Inflammatory macrophage (primary cell): ENCODE results near the gene ATP6V0D1.

Experiments used
- DNase-seq, 2 donors: peaks; one replicate each; pipeline ENCODE4 v3.0.0-alpha.2; 2020 to 2022

ATP6V0D1 gene

DNA sequence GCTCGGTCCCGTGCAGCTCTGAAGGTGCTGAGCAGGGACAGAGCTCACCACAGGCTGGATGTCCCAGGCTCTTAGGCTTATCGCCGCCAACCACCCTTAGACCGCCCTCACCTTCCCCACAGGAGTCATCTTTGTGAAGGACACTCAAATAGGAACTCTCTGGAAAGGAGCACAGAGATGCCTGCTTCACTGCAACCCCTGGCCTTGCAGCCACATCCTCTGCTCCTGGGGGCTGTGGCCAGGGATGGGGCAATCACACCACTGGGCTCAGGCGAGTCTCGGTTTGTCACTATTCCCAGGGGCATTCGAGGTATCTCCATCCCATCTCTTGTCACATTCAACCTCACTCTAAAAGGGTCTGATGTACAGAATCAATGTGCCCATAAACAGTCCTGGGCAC, 75.6 kb downstream of the ATP6V0D1 start:
- no peak for DNase-seq

DNA sequence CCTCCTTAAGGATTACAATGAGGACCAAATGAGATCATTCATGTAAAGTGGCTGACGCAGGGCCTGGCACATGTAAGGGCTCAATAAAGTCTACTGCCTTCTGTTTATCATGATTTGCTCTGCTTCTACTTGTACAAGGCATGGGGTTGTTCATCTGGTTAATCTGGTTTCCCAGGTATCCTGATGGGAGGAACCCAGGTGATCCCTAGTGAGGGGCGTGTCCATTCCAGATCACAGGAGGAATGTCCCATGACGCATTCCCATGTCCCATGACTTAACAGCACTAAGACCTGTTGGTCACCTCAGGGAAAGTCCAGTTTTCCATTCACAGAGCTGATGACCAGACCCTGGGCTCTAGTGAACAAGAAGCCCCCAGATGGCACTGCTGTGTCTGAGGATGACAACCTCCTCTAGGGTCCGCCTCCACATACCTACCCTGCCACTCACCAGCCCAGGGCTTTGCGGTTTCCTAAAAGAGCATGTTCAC, 76.2 kb downstream of the ATP6V0D1 start:
- no peak for DNase-seq

DNA sequence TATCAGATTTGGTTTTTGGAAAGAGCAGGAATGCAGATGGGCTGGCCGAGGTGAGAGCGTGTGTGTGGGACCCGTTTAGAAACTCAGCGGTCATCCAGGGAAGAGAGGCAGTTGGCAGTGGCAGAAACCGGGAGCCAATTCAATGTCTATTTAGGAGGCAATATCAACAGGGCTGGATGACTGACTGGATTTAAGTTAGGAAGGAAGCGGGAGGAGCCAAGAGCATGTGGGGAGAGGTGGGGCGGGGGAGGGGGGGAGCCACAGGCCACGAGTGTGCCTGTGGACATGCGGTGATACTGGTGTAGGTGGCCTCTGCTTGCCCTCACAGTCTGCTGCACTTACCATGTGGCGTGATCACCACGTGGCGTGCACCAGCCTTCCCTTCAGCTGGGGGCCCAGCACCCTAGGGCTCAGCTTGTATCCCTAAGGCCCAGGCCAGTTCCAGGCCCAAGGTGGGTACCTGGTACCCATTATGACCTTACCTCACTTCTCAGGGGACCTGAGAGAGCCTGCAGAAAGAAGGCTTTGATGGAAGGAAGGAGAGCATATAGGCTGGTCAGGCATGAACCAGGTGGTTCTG, 76.9 kb downstream of the ATP6V0D1 start:
- DNase-seq = no peak

DNA sequence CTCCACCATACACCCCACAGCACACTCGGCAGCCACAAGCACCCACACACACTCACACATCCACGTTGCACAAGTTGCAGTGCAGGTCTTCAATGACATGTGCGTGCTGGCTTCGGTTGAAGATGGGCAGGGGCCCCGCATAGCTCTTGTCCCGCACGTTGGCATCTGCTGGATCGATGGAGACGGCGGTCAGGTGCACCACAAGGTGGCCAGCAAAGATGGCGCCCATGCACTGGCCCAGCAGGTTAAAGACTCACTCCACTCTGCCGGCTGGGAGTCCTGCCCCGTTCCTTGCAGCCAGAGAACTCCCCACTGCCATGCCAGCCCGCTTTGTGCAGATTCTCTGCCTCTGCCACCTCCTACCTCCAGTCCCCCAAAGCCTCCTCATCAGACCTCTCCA, 80.1 kb downstream of the ATP6V0D1 start:
- no peak for DNase-seq

DNA sequence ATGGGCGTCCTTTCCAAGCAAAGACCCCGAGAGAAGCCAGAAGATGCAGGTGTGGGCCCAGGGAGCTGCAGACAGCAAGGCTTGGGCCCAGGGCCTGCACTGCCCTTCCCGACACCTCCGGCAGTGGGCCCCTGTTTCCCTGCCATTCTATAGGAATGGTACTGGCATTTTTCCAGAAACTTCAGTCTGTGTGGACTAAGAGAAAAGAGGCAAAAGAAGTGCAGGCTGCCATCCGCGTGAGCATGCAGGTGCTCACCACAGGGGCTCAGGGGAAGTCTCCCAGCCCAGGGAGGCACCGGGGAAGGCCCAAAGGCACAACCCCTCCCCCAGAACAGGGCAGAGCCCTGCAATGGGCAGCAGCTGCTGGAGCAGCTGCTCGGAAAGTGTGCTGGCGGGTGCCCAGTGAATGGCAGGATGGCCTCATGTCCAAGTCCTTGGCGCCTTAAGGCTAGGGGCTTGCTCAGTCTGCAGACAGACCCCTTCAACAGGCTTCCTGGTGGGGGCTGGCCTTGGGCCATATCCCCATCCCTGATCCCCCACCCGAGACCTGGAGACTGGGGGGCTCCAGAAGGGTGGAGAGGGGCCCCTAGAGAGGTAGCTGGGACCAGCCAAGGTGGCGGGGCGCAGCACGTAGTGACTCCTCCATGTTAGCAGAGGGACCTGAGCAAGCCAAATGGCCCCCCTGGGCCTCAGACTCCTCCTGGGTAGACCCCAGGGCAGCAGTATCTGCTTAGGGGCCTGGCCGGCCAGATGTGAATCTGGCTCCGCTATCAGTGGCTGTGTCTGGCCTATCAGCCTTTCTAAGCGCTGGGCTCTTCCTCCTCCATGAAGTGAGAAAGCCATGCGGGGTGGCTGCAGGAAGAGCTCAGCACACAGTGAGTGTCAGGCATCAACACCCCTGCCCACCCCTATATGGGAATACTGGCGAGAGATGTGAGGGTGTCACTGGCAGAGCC, 80.9 kb downstream of the ATP6V0D1 start:
- no peak for DNase-seq

DNA sequence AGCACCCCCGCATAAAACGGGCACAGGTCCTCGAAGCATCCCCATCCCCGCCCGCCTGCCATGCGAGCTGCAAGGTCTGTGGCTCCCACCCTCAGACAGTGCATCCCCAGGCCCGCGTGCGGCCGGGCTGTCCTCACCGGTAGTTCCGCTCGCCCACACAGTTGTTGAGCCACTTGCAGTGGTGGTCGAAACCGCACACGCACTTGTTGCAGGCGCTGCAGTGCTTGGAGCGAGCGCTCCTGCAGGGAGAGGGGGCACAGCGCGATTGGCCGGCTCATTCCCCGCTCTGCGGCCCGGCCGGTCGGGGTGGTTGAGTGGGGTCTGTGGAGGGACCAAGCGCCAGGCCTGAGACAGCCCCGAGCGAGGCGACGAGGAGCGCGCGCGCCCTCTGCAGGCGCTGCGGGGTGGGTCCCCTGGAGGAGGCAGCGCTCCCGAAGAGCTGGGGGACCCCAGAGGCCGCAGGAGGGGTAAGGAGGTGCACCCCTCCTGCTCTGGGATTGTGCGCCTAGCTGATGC, 81.7 kb downstream of the ATP6V0D1 start:
- DNase-seq = peak; percentile 41 to 60

DNA sequence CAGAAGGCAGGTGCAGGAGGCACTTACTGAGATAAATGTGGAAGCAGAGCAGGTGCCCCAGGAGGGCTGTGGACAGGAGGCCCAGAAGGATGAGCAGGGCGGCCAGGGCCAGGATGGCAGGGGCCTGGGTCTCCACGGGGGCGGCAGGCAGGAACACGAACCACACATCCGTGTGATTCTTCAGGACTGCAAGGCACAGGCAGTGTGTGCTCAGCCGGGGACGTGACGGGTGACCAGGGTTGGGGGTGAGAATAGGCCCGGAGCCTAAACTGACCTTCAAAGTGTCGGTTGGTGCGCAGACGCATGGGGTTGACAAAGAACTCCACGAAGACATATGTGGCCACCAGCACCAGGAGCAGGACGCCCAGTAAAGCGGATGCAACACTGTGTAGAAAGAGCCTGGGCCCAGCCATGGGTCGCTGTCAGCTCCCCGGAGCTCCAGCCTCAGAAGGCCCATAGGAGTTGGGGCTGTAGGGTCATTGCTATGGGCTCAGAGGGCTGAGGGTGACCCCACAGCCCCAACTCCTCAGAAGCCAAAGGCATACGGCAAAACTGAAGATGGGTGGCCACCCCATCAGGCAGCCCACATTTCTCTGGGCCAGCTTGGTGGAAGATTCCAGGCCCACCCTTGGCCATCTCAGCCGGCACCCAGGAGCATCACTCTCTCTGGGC, 82.3 kb downstream of the ATP6V0D1 start:
- no peak for DNase-seq

DNA sequence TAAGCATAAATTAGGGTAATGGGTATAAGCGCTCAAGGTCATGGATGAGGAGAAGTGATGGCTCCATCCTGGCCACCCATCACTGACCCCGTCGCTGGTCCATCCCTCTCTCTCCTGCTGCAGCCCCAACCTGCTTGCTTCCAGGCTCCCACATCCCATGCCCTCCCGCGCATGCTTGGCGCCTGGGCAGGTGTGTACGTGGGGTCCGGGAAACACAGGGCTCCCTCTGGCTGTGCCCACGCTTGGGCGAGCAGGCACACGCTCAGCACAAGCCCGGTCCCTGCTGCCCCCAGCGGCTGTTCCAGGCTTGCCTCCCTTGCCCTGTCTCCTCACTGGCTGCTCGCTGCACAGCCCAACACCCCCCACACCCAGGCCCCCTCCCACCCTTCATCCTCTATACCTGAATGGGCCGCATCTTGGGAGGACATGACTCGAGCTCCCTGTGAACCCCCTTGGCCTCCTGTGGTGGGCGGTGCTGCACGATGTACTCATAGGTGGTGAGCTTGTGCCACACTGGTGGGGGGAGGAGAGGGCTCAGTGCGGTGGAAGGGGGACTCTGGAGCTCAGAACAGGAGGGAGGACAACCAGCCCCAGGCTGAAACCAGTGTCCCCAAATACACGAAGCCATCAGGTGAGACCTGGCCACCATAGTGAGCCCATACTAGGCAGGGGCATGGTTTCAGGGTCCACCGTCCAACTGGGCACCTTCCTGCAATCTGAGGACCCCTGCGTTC, 83.0 kb downstream of the ATP6V0D1 start:
- no peak for DNase-seq

DNA sequence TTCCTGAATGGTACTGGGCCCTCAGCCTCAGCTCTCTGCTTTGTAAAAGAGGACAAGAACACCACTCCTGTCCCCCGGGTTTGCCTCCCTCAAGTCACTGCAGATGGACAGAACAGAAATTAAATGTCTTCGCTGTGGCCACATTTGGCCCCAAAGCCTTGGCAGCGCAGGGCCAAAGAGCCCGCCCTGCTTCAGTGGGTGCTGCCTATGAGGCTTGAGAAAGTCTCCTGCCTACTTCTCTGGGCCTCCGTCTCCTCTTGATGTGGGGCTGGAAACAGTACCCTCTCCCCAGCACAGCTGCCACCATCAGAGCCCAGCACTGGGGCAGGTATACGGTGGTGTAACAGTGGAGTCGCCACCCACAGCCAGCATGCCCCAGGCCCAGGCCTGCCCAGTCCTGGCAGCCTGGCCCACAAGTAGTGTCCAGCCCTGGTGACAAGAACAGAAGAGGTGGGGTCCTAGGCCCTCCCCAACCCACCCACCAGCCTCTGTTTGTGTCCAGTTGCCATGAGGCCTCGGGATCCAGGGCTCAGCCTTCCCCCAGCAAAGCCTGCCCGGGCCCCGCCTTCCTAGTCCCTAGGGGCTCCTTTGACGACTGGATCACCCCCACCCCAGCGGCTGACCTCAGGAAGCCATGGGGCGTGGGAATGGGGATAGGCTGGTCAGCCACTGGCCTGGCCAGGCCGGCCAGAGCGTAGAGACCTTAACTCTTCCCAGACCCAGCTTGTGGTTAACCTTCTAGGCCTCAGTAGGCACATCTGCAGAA, 83.7 kb downstream of the ATP6V0D1 start:
- DNase-seq = no peak

DNA sequence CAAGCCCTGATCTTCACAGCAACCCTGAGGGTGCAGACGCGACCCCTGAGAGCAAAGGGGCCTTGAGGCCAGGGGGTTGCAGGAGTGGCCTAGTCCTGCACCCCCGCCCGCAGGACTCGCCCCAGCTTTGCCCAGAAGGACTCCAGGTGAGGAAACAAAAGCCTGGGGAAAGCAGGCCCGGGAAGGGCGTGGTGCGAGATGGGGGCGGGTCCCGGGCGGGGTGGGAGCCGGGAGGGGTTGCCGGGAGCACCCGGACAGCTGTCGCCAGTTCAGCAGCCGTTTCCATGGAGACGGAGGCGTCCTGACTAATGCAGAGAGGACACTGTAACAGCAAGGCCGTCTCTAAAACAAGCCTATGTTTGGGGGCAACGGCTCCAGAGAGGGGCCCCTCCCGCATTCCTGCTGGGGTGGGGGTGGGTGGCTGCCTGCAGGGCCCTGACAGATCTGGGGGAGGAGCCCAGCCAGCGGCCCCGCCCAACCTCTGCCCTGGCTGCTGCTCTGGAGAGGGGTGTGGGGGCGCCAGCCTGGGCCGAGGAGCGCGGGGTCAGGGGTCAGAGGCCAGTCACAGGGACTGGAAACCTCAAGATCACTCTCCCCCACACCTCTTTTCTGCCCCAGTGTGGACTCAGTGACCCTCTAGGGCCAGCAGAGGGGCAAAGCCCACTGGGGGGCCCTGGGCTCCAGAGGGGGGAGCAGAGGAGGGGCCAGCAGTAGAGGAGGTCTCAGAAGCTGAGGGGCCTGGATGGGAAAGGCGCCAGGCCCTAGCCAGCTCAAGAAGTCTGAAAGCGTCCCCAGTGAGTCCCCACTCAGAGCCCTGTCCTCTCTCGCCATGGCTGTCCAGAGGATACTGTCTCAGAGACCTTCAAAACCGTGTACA, 84.6 kb downstream of the ATP6V0D1 start:
- DNase-seq = no peak

DNA sequence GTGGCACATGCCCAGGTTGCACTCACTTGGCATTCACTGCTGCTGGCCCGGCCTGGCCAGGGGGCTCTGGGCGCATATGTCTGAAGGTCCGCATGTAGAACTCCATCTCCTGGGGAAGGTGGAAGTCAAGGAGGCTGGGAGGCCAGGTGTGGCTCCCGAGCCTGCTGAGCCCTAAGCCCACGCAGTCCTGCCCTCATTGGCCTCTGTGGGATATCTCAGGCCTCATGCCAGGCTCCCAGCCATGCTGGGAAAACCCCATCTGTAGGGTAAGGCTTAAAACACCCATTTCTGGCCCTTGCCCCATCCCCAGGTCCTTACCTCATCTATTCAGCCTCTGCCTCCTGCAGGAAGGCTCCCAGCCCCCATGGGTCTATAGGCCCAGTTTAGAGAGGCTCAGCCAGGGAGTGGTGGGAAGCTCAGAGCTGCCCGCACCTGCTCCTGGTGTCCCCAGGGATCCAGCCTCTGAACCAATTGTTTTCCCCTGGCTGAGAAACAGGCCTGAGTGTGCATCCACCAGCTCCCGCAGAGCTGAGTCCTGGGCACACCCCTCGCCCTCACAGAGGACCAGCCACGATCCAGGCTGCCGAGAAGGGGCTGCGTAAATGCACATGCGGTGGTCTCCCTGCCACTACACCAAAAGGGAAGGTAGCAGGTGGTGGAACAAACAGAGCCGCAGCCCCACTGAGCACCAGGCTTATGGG, 85.3 kb downstream of the ATP6V0D1 start:
- no peak for DNase-seq

DNA sequence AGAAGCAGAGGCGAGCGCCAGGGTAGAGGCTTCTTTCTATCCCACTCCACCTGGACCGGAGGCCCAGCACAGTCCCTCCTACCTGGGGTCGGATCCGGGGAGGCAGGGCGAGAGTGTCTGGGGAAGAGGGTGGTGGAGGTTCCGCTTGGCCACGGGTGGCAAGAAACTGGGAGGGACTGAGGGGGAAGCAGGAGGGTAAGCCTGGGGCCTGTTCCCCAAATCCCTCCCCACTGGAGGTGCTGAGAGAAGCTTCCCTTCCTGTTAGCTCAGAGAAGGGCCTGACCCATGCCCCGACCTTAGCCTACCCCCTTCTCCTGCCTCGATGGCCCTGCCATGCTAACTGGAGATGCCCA, 85.9 kb downstream of the ATP6V0D1 start:
- DNase-seq = peak in 1 of 2 donors; percentile 30

DNA sequence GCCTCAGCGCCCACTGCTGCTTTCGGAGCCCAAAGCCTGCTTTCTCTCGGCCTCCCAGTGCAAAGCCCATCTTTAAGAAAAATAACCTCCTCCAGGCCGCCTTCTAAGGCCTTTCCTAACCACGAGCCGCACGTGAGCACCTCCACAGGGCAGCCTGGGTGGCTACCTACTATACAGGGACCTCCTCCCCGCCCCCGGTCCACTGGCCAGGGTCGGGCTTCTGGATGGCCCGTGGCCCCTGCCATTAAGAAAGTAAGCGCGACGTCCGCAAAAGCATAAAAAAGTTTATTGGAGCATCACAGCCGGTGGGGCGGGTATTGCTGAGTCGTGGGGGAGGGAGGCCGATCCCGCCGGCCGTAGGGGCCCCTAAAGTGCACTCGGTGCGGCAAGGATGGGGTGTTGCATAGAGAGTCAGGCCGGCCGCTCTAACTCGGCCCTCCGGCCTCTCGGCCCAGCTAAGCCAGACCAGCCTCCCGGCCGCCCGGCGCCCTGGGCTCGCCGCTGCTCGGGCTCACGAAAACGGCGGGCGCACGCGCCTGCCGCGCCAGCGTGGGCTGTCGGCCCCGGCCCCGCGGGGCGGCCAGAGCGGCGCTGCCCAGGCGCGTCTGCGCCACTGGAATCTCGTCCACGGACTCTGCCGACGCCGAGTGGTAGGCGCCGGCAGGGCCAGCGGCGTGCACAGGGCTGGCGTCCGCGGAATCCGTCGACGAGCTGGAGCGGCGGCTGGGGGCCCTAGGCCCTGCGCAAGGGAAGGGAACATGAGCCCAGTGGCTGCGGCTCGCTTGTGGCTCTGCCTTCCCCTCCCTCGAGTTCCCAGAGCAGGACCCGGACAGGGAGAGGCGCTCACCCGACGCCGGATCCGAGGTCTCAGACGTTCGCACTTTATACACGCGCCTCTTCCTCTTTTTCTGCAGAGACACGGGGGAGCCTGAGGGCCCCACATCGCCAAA, 86.5 kb downstream of the ATP6V0D1 start:
- peak; percentile 53 to 61 for DNase-seq

DNA sequence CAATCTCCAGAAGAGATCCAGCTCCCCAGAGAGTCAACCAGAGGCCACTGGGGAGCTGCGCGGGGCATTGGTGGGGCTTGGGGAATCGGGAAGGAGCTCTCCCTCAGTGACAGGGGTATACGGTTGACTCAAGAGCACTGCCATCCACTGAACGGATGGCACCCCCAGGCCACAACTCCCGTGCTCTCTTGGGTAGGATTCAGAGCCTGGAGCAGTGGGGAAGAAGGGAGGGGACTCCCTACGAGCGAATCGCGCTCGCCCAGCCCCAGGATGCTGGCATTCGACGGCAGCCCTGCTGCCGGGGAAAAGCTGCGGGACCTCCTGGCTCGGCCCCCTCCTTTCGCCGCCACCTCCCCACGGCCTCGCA, 87.2 kb downstream of the ATP6V0D1 start:
- DNase-seq = no peak

DNA sequence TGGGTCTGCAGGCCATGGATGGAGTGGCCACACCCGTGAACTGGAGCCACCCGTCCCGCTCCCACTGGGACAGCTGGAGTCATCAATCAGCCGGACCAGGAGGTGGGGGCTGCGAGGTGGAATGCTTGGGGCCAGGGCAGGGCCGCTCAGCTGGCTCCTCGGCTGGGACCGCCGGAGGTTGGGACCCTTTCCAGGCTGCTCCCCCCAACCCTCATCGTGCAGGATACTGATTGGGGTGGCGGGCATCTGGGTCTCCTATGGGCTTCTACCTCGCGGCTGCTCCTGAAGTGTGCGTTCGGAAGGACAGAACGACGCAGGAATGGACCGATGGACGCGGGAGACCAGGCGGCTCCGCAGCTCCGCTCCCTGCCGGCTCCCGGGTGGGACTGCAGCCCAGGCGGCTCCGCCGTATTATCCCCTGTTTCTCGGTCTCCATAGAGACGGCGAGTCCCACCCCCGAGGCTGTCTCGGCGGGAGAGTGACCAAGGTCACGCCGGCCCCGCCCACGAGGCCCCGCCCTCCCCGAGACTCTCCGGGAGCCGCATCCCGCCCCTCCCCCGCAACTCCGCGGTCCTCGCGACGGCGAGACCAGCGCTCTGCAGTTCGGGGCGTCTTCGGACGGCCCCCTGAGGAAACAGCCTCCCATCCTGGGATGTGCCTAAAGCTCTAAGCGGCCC, 87.7 kb downstream of the ATP6V0D1 start, which contains the start of gene TPPP3:
Gene TPPP3 (minus strand): TSS at position 388 of the 677 bp plus-strand sequence. CDS start 2,387 bp downstream, outside the sequence.
- DNase-seq = peak; percentile 47 to 54

DNA sequence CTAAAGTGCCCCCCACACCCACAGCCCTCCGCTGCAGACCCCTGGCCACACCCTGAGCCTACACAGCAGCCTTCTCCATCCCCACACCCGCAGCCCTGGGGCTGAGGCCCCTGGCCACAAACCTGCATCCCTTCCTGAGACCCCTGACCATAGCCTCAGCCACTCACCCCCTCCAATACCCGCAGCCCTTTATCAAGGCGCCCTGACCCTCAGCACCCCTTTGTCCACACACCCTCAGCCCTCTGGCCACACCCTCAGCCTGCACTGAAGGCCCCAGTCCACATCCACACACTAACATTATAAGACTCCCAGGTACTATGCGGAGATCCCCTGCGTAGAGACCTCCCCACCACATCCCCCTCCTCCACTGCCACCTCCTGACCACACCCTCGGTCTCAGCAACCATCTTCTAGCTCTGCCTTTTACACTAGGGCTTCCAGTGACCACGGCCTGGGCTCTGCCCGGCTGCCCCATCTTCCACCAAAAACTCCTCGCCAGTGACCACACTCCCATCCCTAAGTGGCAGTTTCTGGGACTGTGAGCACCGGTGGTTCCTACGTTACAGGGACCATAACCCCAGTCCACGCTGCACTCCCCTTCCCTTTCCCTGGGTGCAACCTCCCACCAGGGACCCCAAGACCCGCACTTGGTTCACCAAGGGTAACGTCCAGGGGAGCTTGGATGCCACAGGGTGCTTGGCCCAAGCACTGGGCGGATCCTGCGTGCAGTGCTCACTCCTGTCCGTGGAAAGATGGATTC, 88.5 kb downstream of the ATP6V0D1 start:
- DNase-seq = no peak
